Measurements from ENCODE around the gene NFIA. TPM values are rescaled to one million over a fixed set of nuclear protein-coding genes. Genes with fewer than 3 reads are reported as not detected.

NFIA gene
- total RNA-seq, 4 donors from 2014 or later, result 27.9 to 79.9 (median 36.7) TPM

GRCh38 chr1:61386770-61387169 lies 304.4 kb downstream of the NFIA start:
- no peak for TF ChIP-seq POLR2A (IDR thresholded peaks at IDR 0.05)
- no peak for TF ChIP-seq CTCF (IDR thresholded peaks at IDR 0.05)
- H3K4me1 ChIP-seq, result peaks cover 0 to 4% (median 0%) of the 10 kb centered on the region in 3 donors
- H3K27ac ChIP-seq, result no peak overlapping the region
- intact Hi-C loops (cut with DNase I), result no loop called here
- H3K4me3 ChIP-seq, result no peak overlapping the region
- no peak for DNase-seq
- peaks cover 0 to 84% (median 3%) of the 10 kb centered on the region in 3 donors for H3K36me3 ChIP-seq
- 86 to 89% methylated on average over 1 to 2 of the region's 2 CpGs for WGBS, 2 donors
- no peaks in the 10 kb centered on the region for H3K27me3 ChIP-seq
- peaks cover 0 to 10% (median 8%) of the 10 kb centered on the region in 3 donors for H3K9me3 ChIP-seq

GRCh38 chr1:61387829-61388228 lies 305.5 kb downstream of the NFIA start:
- WGBS, 2 donors, result 74 to 89% methylated on average over 3 of the region's 3 CpGs
- Histone ChIP-seq H3K4me3 (no peak overlapping the region), H3K36me3 (peaks cover 0 to 82% (median 3%) of the 10 kb centered on the region in 3 donors), H3K9me3 (peaks cover 0 to 10% (median 8%) of the 10 kb centered on the region in 3 donors), H3K27ac (no peak overlapping the region), H3K4me1 (peaks cover 0 to 15% (median 5%) of the 10 kb centered on the region in 3 donors), H3K27me3 (no peaks in the 10 kb centered on the region)
- TF ChIP-seq POLR2A (IDR thresholded peaks at IDR 0.05) (no peak), CTCF (IDR thresholded peaks at IDR 0.05) (no peak)
- no peak for DNase-seq
- intact Hi-C loops (cut with DNase I), result no loop called here

GRCh38 chr1:61388566-61388965 lies 306.2 kb downstream of the NFIA start:
- Histone ChIP-seq H3K4me1 (peaks cover 0 to 22% (median 5%) of the 10 kb centered on the region in 3 donors), H3K9me3 (peaks cover 0 to 10% (median 8%) of the 10 kb centered on the region in 3 donors), H3K27me3 (no peaks in the 10 kb centered on the region), H3K27ac (no peak overlapping the region), H3K36me3 (peaks cover 0 to 74% (median 3%) of the 10 kb centered on the region in 3 donors), H3K4me3 (no peak overlapping the region)
- no peak for DNase-seq
- intact Hi-C loops (cut with DNase I), result no loop called here
- TF ChIP-seq CTCF (IDR thresholded peaks at IDR 0.05) (no peak), POLR2A (IDR thresholded peaks at IDR 0.05) (no peak)
- WGBS, 2 donors, result 71 to 74% methylated on average over 1 of the region's 1 CpG

GRCh38 chr1:61389194-61389925 lies 307.0 kb downstream of the NFIA start:
- no peak for DNase-seq
- Histone ChIP-seq H3K4me1 (peaks cover 0 to 22% (median 5%) of the 10 kb centered on the region in 3 donors), H3K9me3 (peaks cover 0 to 10% (median 8%) of the 10 kb centered on the region in 3 donors), H3K36me3 (peaks cover 0 to 66% (median 3%) of the 10 kb centered on the region in 3 donors), H3K27me3 (no peaks in the 10 kb centered on the region), H3K27ac (no peak overlapping the region), H3K4me3 (no peak overlapping the region)
- WGBS, 2 donors, result 65 to 93% methylated on average over 3 of the region's 3 CpGs
- no peak for TF ChIP-seq POLR2A (IDR thresholded peaks at IDR 0.05)
- TF ChIP-seq CTCF (IDR thresholded peaks at IDR 0.05), result no peak
- intact Hi-C loops (cut with DNase I), result no loop called here

All from esophagus squamous epithelium (tissue), 5 donors.